GM18498 (cell line): ENCODE results near the gene ADD3.
A peak's percentile ranks its signal among the peaks of the same experiment; 100 is the strongest.

Source experiments
- ATAC-seq: cut with Tn5 transposase; IDR thresholded peaks from one replicate; pipeline ENCODE4 v1.9.1; 2021; ENCODE audit warnings: mild to moderate bottlenecking, moderate library complexity; ENCODE audit not compliant: unreplicated experiment

Gene ADD3

GRCh38 chr10:110007701-110008517 is at the start of gene ADD3:
Gene ADD3, plus strand, starts transcription at chr10:110007984. Its CDS starts 92,670 bp downstream, at chr10:110100654.
- peak; percentile 69 for ATAC-seq

- no peak for ATAC-seq
Observed at GRCh38 chr10:109958059-109958458, 49.7 kb upstream of the ADD3 start.

DNA sequence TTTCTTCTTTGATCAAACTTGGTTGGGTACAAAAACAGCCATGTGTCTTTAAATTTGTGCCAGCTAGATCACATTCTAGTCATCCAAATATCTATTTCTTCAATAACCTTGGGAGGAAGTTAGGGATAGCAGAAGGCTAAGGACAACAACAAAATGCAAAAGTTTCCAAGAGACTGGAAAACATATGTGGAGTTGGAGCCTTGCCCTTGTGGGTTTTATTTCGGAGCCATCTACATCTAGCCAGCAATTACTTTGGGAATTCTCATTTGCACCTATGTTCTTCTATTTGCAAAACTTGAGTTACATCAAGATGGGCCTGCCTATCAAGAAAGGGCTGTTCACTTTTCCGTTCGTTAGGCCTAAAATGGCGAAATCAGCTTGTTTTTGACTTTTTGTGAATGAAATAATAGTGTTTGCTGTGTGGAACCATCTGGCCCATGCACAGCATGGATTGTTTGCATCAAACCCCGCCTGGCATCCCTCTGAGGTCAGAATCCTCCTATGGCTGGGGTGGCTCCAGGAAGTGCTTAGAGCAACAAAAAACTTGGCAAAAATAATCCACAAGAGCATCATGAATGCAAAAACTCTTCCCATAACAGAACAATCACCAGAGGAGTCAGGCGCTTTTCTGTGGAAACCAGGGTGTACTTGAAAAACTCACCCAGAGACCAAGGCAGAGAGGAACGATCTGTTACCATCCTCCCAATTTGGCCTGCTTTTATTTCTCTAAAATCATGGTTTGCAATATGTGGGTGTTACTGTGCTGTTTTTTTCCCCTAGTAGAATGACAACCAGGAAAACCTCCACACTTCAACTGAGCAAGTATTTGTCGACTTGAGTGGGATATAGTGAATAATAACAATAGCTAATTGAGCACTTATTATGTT is 48.3 kb upstream of the ADD3 start:
- no peak for ATAC-seq

- no peak for ATAC-seq
Observed at GRCh38 chr10:109960682-109961081, 47.1 kb upstream of the ADD3 start.

GRCh38 chr10:109961174-109962001 is 46.4 kb upstream of the ADD3 start:
- no peak for ATAC-seq

GRCh38 chr10:109962247-109962646 is 45.5 kb upstream of the ADD3 start:
- ATAC-seq = no peak

- no peak for ATAC-seq
Observed at GRCh38 chr10:109963439-109963838, 44.3 kb upstream of the ADD3 start.

DNA sequence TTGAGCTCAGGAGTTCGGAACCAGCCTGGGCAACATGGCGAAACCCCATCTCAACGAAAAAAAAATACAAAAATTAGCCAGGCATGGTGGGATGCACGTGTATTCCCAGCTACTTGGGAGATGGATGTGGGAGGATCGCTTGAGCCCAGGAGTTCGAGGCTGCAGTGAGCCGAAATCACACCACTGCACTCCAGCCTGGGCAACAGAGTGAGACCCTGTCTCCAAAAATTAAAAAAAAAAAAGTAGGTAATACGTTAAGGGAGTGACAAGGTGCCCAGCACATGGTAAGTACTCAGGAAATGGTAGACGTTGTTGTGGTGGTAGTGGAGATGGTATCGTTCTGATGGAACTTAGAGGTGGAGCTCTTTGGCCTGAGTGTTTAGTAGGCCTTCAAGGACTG is 43.5 kb upstream of the ADD3 start:
- no peak for ATAC-seq

GRCh38 chr10:109966961-109967738 is 40.6 kb upstream of the ADD3 start:
- no peak for ATAC-seq

GRCh38 chr10:109967739-109968088 is 40.1 kb upstream of the ADD3 start:
- ATAC-seq = no peak

GRCh38 chr10:109968953-109969759 is 38.6 kb upstream of the ADD3 start:
- ATAC-seq = no peak

GRCh38 chr10:109969760-109970346 is 37.9 kb upstream of the ADD3 start:
- ATAC-seq = no peak

DNA sequence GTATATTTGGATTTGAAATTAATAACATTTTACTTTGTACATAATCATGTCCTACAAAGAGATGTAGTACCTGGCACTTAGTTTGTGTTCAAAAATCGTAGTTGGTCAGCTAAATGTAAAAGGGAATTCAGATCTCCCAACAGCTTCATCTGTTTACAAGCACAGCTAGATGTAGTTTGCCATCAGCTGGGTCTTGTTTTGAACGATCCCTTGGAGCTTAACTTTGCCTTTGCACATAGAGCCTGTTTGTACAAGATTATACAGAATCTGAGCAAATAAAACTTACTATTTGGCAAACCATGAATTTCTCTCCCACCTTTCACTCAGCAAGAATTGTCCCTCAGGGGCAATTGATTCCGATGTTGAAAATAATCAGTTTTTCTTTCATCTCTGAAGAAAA is 36.1 kb upstream of the ADD3 start:
- ATAC-seq = no peak

GRCh38 chr10:109972372-109973001 is 35.3 kb upstream of the ADD3 start:
- no peak for ATAC-seq

DNA sequence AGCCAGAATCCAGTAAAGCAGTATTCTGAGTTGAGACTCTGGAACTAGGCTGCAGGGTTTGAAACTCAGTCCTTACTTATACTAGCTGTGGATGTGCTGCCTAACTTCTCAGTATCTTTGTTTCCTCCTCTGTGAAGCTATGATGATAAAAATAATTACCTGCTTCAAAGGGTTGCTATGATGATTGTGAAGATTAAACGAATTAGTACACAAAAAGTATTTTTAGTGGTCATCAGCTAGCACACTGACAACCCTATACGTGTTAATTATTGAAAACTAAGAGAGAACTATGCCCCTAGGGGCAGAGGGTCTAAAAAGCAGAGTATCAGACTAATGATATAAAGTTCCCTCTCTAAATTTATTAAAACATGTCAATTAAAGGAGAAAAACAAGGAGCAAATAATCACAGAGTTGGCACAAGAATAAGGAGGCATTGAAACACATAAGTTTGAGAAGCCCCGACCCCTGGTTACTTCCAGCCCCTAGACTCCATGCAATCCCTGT is 34.4 kb upstream of the ADD3 start:
- no peak for ATAC-seq

DNA sequence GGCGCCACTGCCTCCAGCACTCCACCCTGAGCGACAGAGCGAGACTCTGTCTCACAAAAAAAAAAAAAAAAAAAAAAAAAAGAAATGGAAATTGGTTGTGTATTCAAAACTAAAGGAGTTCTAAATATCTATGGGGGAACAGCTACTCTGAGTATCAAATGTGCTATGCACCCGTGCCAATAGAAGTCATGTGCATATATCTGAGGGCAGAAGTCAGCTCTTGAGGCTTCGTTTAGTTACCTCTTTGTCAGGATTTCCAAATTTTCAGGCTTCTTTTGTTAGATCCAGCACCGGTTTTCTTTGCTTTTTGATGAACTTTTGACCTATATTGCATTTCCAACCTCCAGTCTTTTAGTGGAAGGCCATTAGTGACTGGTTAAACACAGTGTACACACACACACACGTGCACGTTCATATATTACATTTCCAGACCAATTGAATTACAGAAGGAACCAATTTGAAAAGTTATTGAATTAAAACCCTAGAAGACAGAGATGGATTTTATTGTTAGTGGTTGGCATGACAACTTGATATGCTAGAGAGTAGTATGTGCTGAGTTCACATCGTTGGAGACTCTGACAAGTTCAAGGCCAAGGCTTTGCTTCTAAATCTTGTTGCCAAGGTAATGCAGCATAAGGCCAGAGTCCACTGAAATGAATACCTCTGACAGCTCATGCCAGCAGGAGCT is 33.1 kb upstream of the ADD3 start:
- ATAC-seq = no peak

DNA sequence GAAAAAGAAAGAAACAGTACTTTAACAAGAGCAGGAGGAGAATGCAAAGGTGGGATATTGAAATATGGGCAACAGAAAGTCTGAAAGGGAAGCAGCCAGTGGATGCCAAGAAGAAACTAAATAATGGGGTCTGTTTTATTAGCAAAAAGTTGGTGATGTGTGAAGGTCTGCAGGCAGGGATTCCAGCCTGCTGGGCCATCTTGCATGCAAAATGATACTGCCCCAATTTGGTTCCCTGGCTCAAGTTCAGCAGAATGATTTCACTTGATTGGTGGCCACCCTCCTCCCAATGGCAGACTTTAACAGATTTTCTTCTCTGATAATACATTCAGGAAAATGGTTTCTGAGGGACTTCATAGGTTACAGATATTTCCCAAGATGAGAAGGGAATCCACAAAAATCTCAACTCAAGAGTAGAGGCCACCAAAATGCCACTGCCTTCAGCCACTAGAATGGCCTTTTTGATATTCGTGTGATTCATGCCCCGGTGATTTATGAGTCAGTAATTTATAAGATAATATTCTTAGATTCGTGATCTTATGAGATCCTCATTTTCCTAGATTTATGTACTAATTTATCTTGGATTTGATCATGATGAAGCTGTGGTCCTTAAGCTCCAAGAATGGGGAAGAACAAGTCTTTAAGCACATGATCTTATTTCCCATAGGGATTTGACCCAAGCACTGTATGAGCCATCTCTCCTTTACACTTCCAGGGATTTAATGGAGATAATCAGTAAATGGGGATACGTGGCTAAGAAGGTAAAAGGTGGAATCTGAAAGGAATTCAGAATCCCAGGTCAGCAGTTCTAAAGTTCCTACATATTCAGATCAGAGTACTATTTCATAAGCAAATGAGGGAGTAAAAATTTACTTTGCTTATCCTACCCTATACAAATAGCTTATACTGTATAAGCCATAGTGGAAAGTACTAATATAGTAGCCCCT is 32.3 kb upstream of the ADD3 start:
- ATAC-seq = no peak
